ENCODE data around the gene CENPF.

DNA sequence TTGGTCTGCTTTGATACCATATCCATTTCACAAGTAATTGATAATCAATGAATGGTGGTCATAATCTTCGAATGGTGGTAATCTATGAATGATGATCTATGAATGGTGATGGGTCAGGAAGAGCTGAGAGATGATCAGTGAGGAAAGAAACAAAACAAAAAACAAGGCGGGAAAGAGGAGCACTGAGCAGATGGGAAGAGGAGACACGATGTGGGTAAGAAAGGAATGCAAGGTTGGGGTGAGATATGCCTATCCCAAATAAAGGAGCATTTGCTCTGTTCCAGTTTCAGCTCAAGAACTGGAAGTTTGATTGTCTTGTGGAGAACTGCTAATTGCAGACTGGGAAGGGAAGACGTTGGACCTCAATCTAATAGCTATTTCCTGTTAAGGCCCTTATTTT is 73.8 kb downstream of the CENPF start:
- TF ChIP-seq POLR2A (IDR thresholded peaks at IDR 0.05; ENCODE audit: low read depth) (no peak), CTCF (IDR thresholded peaks at IDR 0.05) (no peak), POLR2AphosphoS5 (IDR thresholded peaks at IDR 0.05) (no peak), EP300 (IDR thresholded peaks at IDR 0.05) (no peak)

All from esophagus muscularis mucosa (tissue), 4 donors.